ENCODE measurements around the gene TLK2.
"Not testable (repeated sequence)": the region's sequence is repeated elsewhere in the genome, so short reads cannot be mapped to it uniquely, and the experiment has no call there.

TLK2 gene

DNA sequence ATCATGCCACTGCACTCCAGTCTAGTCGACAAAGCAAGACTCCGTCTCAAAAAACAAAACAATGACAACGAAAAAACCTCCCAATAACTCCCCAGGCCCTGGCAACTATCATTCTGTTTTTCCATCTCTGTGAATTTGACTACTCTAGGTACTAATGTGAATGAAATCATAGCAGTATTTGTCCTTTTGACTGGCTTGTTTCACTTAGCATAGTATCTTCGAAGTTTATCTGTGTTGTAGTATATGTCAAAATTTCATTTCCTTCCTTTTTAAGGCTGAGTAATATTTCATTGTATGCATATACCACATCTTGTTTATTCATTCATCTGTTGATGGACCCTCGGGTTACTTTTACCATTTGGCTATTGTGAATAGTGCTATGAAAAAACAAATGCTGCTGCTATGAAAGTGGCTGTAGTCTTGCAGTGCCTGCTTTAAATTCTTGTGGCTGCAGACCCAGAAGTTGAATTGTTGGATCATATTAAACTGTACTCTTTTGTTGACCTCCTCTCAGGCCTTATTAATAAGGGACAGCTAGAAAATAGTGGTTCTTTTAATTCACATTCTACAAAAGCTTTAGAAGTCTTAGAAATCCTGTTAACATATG, 14.5 kb downstream of the TLK2 start:
- not testable (repeated sequence) for DNase-seq

GRCh38 chr17:62494073-62494472, 15.4 kb downstream of the TLK2 start:
- not testable (repeated sequence) for DNase-seq

- DNase-seq: not testable (repeated sequence)
Observed at GRCh38 chr17:62496344-62496743, 17.7 kb downstream of the TLK2 start.

DNA sequence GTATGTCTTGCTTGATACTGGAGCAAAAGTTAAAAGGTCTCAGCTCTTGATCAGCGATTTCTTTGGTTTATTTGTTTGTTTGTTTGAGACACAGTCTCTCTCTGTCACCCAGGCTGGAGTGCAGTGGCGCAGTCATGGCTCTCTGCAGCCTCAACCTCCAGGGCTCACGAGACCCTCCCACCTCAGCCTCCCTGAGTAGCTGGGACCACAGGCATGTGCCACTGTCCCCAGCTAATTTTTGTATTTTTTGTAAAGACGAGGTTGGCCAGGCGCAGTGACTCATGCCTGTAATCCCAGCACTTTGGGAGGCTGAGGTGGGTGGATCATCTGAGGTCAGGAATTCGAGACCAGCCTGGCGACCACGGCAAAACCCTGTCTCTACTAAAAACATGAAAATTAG, 20.2 kb downstream of the TLK2 start:
- not testable (repeated sequence) for DNase-seq

GRCh38 chr17:62500463-62500862, 21.8 kb downstream of the TLK2 start:
- DNase-seq: not testable (repeated sequence)

- DNase-seq: not testable (repeated sequence)
Observed at GRCh38 chr17:62504857-62505256, 26.2 kb downstream of the TLK2 start.

DNA sequence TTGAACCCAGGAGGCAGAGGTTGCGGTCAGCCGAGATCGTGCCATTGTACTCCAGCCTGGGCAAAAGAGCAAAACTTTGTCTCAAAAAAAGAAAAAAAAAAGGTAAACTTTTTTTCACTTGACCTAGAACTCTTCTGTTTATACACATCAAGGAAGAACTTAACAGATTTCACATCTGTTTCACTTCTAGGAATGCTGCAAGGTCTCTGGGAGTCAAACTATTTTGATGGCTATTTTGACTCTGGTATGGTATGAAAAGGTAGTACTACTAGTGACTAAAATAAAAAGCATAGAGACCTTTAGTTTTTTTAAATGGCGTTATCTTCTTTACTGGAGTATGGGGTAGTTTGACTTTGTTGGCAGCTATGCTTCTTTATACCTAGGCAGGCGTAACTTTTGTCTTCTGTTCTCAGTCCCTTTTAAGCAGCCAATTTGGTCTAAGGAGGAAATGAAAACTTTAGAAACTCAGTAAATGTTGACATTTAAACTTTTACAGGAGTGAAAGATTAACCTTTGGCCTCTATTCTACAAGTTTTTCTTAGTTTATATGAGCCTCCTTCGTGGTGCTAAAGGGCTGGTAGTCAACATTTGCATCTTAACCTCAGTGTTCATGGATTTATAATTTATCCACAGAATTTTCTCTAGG, 28.7 kb downstream of the TLK2 start:
- not testable (repeated sequence) for DNase-seq

- not testable (repeated sequence) for DNase-seq
Observed at GRCh38 chr17:62510247-62510819, 31.7 kb downstream of the TLK2 start.

DNA sequence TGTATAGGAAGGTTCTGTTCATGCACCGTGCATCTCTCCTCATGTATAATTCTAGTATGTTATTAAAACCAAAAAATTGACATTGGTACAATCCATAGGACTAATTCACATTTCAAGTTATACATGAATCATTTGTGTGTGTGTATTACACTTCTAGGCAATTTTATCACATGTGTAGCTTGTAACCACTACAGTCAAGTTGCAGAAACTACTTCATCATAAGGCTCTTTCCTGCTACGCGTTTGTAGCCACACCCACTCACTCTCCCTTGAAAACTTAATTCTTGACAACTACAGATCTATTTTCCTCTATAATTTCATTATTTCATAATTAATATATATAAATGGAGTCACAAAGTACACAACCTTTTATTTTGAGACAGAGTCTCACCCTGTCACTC, 32.4 kb downstream of the TLK2 start:
- not testable (repeated sequence) for DNase-seq

DNA sequence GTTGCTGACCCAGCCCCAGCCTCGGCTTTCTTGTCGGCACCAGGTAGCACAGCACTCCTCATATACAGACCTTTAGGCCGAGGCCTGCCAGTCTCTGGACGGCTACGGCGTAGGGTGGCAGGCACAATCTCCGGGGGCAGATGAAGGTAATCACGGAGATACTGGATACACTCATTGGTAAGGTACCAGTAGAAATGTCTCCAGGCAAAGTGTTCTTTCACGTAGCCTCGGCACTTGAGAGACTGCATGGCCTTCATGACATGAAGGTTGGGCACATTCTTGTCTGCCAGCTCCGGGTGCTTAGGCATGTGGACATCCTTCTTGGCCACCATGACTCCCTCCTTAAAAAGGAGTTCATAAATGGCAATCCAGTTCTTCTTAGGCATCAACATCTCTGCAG, 37.8 kb downstream of the TLK2 start:
- DNase-seq: not testable (repeated sequence)

DNA sequence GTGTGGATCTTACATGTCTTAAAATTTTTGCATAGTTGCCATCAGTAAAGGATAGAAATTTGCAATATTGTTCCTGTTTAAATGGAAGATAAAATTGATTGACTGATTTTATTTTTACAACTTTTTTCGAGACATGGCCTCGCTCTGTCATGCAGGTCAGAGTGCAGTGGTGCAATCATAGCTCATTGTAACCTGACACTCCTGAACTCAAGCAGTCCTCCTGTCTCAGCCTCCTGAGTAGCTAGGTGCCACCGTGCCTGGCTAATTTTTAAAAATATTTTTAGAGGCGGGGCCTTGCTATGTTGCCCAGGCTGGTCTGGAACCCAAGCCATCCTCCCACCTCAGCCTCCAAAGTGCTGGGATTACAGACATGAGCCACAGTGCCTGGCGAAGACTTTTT, 42.7 kb downstream of the TLK2 start:
- DNase-seq: not testable (repeated sequence)

DNA sequence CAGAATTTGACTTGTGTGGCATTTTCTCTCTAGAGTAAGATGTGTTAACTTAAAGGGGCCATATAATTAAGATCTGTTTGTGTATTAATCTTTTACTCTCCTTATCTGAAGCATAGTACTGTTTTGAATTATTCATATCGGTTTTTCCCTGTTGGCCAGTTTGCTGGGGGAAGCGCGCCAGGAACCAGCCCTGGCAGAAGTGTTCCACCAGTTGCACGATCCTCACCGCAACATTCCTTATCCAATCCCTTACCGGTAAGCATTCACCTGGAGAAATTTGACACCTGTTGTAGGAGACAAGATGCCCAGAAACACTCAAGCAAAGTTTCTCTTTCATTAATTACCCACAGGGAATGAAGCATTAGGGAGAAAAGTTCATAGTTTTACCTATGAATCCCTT, 45.5 kb downstream of the TLK2 start:
- DNase-seq: not testable (repeated sequence)

- DNase-seq: not testable (repeated sequence)
Observed at GRCh38 chr17:62525317-62525716, 46.7 kb downstream of the TLK2 start.

DNA sequence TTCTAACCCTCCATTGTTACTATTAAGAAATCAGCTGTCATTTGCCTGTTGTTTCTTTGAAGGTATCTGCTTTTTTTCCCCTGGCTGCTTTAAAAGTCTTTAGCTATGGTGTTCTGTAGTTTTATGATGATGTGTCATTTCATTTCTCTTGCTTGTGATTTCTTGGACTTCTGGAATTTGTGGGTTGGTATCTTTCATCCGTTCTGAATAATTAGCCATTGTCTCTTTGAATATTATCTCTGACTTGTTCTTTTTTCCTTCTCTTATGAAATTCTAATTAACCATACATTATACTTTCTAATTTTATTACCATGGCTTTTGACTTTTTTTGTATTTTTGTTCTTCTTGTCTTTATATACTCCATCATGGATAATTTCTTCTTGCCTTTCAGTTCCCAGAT, 52.3 kb downstream of the TLK2 start:
- not testable (repeated sequence) for DNase-seq

- not testable (repeated sequence) for DNase-seq
Observed at GRCh38 chr17:62536557-62536956, 57.9 kb downstream of the TLK2 start.

DNA sequence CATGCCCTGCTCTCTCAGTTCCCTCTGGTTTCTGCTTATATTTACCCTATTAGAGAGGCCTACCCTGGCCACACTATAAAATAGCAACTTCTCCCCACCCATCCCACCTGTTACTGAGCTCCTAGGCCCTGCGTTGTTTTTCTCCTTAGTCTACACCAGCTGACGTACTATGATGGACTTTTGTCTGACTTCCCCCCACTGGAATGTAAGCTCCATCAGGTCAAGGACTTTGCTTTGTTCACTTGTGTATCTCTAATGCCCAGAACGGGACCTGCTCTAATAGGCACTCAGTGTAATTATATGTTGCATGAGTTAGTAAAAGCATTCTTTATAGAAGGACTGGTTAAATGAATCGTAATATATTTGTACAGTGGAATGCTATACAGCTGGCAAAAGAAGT, 62.4 kb downstream of the TLK2 start:
- DNase-seq: not testable (repeated sequence)

DNA sequence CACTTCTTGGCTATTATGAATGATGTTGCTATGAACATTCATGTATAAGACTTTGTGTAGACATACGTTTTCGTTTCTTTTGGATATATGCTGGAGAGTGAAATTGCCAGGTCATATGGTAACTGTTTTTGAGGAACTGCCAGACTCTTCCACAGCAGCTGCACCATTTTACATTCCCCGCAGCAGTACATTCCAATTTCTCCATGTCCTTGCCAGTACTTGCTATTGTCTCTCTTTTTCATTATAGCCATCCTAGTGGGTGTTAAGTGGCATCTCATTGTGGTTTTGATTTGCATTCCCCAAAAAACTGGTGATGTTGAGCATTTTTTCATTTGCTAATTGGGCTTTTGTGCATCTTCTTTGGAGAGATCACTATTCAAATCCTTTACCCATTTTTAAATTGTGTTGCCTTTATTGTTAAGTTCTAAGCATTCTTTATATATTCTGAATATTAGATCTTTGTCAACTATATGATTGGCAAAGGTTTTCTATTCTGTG, 64.7 kb downstream of the TLK2 start:
- not testable (repeated sequence) for DNase-seq

- not testable (repeated sequence) for DNase-seq
Observed at GRCh38 chr17:62546066-62546465, 67.4 kb downstream of the TLK2 start.

DNA sequence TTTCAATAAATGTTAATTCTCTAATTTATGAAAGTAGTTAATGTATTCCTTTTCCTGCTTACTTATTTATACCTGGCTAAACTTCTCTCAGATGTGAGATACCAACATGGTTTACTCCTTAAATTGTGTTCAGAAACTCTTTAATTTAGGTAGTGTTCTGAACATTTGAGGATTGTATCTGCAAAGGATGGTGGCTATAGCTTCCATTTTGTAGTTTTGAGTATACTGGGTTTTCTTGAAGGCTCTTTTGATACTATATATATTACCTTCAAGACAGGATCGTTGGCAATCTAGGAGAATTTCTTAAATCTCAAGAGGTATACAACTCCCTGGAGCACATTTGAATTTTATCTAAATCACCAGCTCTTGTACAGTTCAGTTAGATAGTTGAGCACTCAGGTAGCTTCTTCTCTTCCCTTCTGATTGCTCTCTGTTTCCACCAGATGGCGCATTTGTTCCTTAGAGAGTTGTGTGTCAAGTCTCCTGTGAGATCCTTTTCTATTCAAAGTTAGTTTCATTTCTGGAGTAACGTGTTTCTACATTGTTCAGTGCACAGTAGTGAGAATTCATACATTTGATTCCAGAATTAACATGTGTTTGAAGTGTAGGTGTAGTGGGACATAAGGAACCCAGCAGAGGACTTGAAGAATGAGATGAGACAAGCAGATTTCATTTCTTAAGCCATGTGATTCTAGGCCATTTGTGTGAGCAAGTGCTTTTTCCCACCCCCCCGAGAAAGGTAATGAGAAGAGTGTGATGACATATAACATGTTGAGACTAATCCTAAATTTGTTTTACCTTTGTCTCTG, 74.4 kb downstream of the TLK2 start:
- DNase-seq: peak; percentile 34

- not testable (repeated sequence) for DNase-seq
Observed at GRCh38 chr17:62557532-62557931, 78.9 kb downstream of the TLK2 start.

DNA sequence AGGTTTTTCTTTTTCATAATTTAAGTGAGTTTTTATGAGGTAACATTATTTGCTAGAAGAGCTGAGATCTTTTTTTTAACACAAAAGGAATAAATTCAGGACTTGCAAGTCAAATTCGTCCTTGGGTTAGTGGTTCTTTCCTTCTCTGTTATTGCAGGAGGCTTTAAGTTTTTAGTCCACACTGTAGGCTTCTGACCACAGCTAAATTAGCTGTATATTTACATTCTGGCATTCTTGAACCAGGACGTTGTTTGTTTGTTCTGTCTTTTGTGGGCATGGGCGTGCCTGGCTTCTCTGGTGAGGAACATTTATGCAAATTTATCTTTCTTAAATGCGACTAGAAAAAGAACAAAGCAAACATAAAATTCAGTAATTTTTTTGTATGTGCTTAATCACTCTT, 80.3 kb downstream of the TLK2 start:
- not testable (repeated sequence) for DNase-seq

DNA sequence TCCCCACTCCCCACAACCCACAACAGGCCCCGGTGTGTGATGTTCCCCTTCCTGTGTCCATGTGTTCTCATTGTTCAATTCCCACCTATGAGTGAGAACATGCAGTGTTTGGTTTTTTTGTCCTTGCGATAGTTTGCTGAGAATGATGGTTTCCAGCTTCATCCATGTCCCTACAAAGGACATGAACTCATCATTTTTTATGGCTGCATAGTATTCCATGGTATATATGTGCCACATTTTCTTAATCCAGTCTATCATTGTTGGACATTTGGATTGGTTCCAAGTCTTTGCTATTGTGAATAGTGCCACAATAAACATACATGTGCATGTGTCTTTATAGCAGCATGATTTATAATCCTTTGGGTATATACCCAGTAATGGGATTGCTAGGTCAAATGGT, 82.3 kb downstream of the TLK2 start:
- DNase-seq: not testable (repeated sequence)

- no peak for DNase-seq
Observed at GRCh38 chr17:62562656-62563055, 84.0 kb downstream of the TLK2 start.

Data from activated naive CD4-positive, alpha-beta T cell treated with Interleukin-2 at 50 U/mL for 16 hours (primary cell).